Colonic mucosa (tissue), 4 donors: Measurements from ENCODE around the gene CD99. TPM values are rescaled to one million over a fixed set of nuclear protein-coding genes. Genes with fewer than 3 reads are reported as not detected.

Source experiments
- DNase-seq: peaks from one replicate; pipeline ENCODE4 v3.0.0-alpha.2; 2020
- H3K27ac ChIP-seq: fragments of 200-600 bp; one replicate; pipeline ENCODE4 v1.8.0; 2021
- H3K27me3 ChIP-seq: fragments of 200-600 bp; one replicate; pipeline ENCODE4 v1.8.0; 2021
- H3K36me3 ChIP-seq: fragments of 200-600 bp; one replicate; pipeline ENCODE4 v1.8.0; 2021
- H3K4me1 ChIP-seq: fragments of 200-600 bp; one replicate; pipeline ENCODE4 v1.8.0; 2021; ENCODE audit warnings: mild to moderate bottlenecking
- H3K4me3 ChIP-seq: fragments of 200-600 bp; one replicate; pipeline ENCODE4 v1.8.0; 2021
- H3K9ac ChIP-seq, 2 donors: one replicate each; pipeline ENCODE4 v1.7.0; 2013; ENCODE audit warnings: control low read depth in 2 of 2, low read depth in 2 of 2, low read length in 2 of 2
- H3K9me3 ChIP-seq: fragments of 200-600 bp; one replicate; pipeline ENCODE4 v1.8.0; 2021
- CTCF ChIP-seq: fragments of 200-600 bp; IDR thresholded peaks from one replicate; pipeline ENCODE4 v1.8.0; 2022; ENCODE audit warnings: antibody characterized with exemption, mild to moderate bottlenecking
- intact Hi-C: fragments of 100-400 bp; cut with DNase I; formaldehyde crosslinking; loops from one replicate; pipeline ENCODE4 v1.14.1; 2022
- total RNA-seq, 2 donors: library from RNA; stranded (reverse); fragmentation: NEBNext Ultra II Directional in 1 of 2; extraction: Animal tissue kit (Norgen Biotek cat#: 25700) in 1 of 2; gene quantifications; one replicate each; pipeline ENCODE4 v1.2.1, GENCODE V29; 2021
- donor health status: healthy.
- donor health status: DM: no; HTN: no; CAD: no.
- donor health status: DM: no; HTN: no; CAD: no.

Gene CD99
- total RNA-seq, 2 donors from 2014 or later, result 168 to 202 TPM

- DNase-seq, result no peak
- H3K36me3 ChIP-seq, result no peaks in the 10 kb centered on the region
- intact Hi-C loops, result no loop called here
- peak overlapping the region; percentile 40 for H3K27ac ChIP-seq
- peaks cover 8% of the 10 kb centered on the region for H3K4me1 ChIP-seq
- TF ChIP-seq CTCF, result no peak
- H3K27me3 ChIP-seq, result no peaks in the 10 kb centered on the region
- no peak overlapping the region for H3K9ac ChIP-seq
- no peak overlapping the region for H3K4me3 ChIP-seq
- H3K9me3 ChIP-seq, result no peaks in the 10 kb centered on the region
Measured at GRCh38 chrX:2697741-2698299, 6.7 kb downstream of the CD99 start.

- Histone ChIP-seq H3K27ac (no peak overlapping the region), H3K4me1 (peaks cover 8% of the 10 kb centered on the region), H3K9me3 (no peaks in the 10 kb centered on the region), H3K36me3 (no peaks in the 10 kb centered on the region), H3K9ac (no peak overlapping the region), H3K27me3 (no peaks in the 10 kb centered on the region), H3K4me3 (no peak overlapping the region)
- no peak for TF ChIP-seq CTCF
- intact Hi-C loops, result no loop called here
- no peak for DNase-seq
Measured at GRCh38 chrX:2698604-2699003, 7.5 kb downstream of the CD99 start.

GRCh38 chrX:2699959-2700358 is 8.9 kb downstream of the CD99 start:
- intact Hi-C loops, result loop anchor here (5.0 kb wide), 1 partner anchor 112 kb away; no protein-coding TSS in a partner anchor

GRCh38 chrX:2700405-2701320 is 9.6 kb downstream of the CD99 start:
- no peaks in the 10 kb centered on the region for H3K36me3 ChIP-seq
- H3K4me1 ChIP-seq, result peaks cover 11% of the 10 kb centered on the region
- no peak for TF ChIP-seq CTCF
- no peak overlapping the region for H3K27ac ChIP-seq
- DNase-seq, result no peak
- no peak overlapping the region for H3K4me3 ChIP-seq
- no peak overlapping the region for H3K9ac ChIP-seq
- intact Hi-C loops, result loop anchor here (5.0 kb wide), 1 partner anchor 112 kb away; no protein-coding TSS in a partner anchor
- H3K9me3 ChIP-seq, result no peaks in the 10 kb centered on the region
- H3K27me3 ChIP-seq, result no peaks in the 10 kb centered on the region

More at GRCh38 chrX:2699959-2700358, 8.9 kb downstream of the CD99 start:
- H3K4me3 ChIP-seq, result no peak overlapping the region
- H3K27me3 ChIP-seq, result no peaks in the 10 kb centered on the region
- H3K9ac ChIP-seq, result no peak overlapping the region
- no peak overlapping the region for H3K27ac ChIP-seq
- H3K4me1 ChIP-seq, result peaks cover 11% of the 10 kb centered on the region
- no peaks in the 10 kb centered on the region for H3K36me3 ChIP-seq
- no peak for TF ChIP-seq CTCF
- H3K9me3 ChIP-seq, result no peaks in the 10 kb centered on the region
- DNase-seq, result no peak

GRCh38 chrX:2701600-2701999 is 10.5 kb downstream of the CD99 start:
- H3K4me3 ChIP-seq, result no peak overlapping the region
- H3K9me3 ChIP-seq, result no peaks in the 10 kb centered on the region
- H3K4me1 ChIP-seq, result peaks cover 11% of the 10 kb centered on the region
- H3K36me3 ChIP-seq, result no peaks in the 10 kb centered on the region
- TF ChIP-seq CTCF, result no peak
- H3K27me3 ChIP-seq, result no peaks in the 10 kb centered on the region
- intact Hi-C loops, result loop anchor here (5.0 kb wide), 1 partner anchor 111 kb away; no protein-coding TSS in a partner anchor
- no peak overlapping the region for H3K9ac ChIP-seq
- no peak for DNase-seq
- H3K27ac ChIP-seq, result no peak overlapping the region
